ENCODE measurements around the gene ERICH4. TPM values are rescaled to one million over a fixed set of nuclear protein-coding genes. Genes with fewer than 3 reads are reported as not detected.

The ERICH4 gene
- polyA plus RNA-seq, 1 of the 3 experiments (the other 2 are of a cell fraction), result not detected

- TF ChIP-seq ZBTB33 (IDR thresholded peaks at IDR 0.05; ENCODE audit: borderline replicate concordance, low read depth), result peak; percentile 49; the same call in 1 of the 2 replicates
- peak; percentile 70 for TF ChIP-seq RFX5 (IDR thresholded peaks at IDR 0.05; ENCODE audit: low read length)
- no peak for TF ChIP-seq EZH2phosphoT487 (IDR thresholded peaks at IDR 0.05; ENCODE audit: borderline replicate concordance, low read depth)
- peak; percentile 92 for TF ChIP-seq MAX (IDR thresholded peaks at IDR 0.05; ENCODE audit: low read depth)
- TF ChIP-seq FOSL2 (IDR thresholded peaks at IDR 0.05; ENCODE audit: borderline replicate concordance, low read depth), result no peak
- TF ChIP-seq REST (IDR thresholded peaks at IDR 0.05; ENCODE audit: low read depth, low read length), result no peak
- TF ChIP-seq TAF1 (IDR thresholded peaks at IDR 0.05; ENCODE audit: borderline replicate concordance, low read depth, low read length), result peak; percentile 80; the same call in 1 of the 2 replicates
- no peak for TF ChIP-seq EP300 (IDR thresholded peaks at IDR 0.05; ENCODE audit: borderline replicate concordance in 1 of 2, low read depth in 1 of 2, low read length in 1 of 2)
- TF ChIP-seq GABPA (IDR thresholded peaks at IDR 0.05; ENCODE audit: low read depth), result peak; percentile 79
- peak; percentile 47 for TF ChIP-seq RAD21 (IDR thresholded peaks at IDR 0.05; ENCODE audit: low read length)
- no peak for TF ChIP-seq TEAD4 (IDR thresholded peaks at IDR 0.05; ENCODE audit: borderline replicate concordance, insufficient read depth)
- no peak for TF ChIP-seq GATA2 (CRISPR knock-in tag; IDR thresholded peaks at IDR 0.05)
- TF ChIP-seq NFIC (IDR thresholded peaks at IDR 0.05; ENCODE audit: borderline replicate concordance), result no peak
- no peak for TF ChIP-seq JUND (IDR thresholded peaks at IDR 0.05)
- peak; percentile 23; the same call in 1 of the 2 replicates for TF ChIP-seq ELF1 (IDR thresholded peaks at IDR 0.05)
- TF ChIP-seq CHD2 (IDR thresholded peaks at IDR 0.05; ENCODE audit: low read length, partially characterized antibody), result peak; percentile 59
Observed at GRCh38 chr19:41439441-41440222, 3.3 kb upstream of the ERICH4 start, which contains the start of gene DMAC2 (continued).

Data from SK-N-SH (cell line).